H1 (cell line): Measurements from ENCODE around the gene MTM1. TPM values are rescaled to one million over a fixed set of nuclear protein-coding genes. Genes with fewer than 3 reads are reported as not detected.

Experiments
- CTCF ChIA-PET: fragments of 300-600 bp; sonication (Branson Sonifier 250); formaldehyde crosslinking; loops from one replicate; lab custom pipeline; 2021; ENCODE audit not compliant: partially characterized antibody; lab: Charles Lee
- POLR2A ChIA-PET: fragments of 300-600 bp; sonication (Branson Sonifier 250); formaldehyde crosslinking; loops from one replicate; lab custom pipeline; 2021; ENCODE audit warnings: inconsistent platforms; ENCODE audit not compliant: partially characterized antibody; lab: Charles Lee
- DNase-seq, 2 experiments: peaks; one replicate each; pipeline versions ENCODE4 v3.0.0 to v3.0.0-alpha.2; 2010 to 2022; ENCODE audit warnings: low spot score in 2 of 2, low read depth in 1 of 2, mixed read lengths in 1 of 2
- FAIRE-seq: peaks from 2 replicates; lab custom pipeline; 2011; peaks lifted over from hg19 to GRCh38; lab: Jason Lieb, UNC
- H2AFZ ChIP-seq: 2 replicates; pipeline ENCODE4 v1.8.1; 2012; ENCODE audit warnings: low read length, inconsistent platforms
- H2AK5ac ChIP-seq: 2 replicates; pipeline ENCODE4 v1.6.1; 2013; ENCODE audit warnings: low read depth, low read length
- H2BK120ac ChIP-seq: replicated peaks from 2 replicates; pipeline ENCODE3; 2013; ENCODE audit warnings: low read depth, low read length, inconsistent platforms
- H2BK12ac ChIP-seq: 2 replicates; pipeline ENCODE4 v1.6.1; 2013; ENCODE audit warnings: low read depth, low read length
- H2BK15ac ChIP-seq: 2 replicates; pipeline ENCODE4 v1.6.1; 2013; ENCODE audit warnings: low read length
- H2BK20ac ChIP-seq: 2 replicates; pipeline ENCODE4 v1.6.1; 2013; ENCODE audit warnings: low read length
- H2BK5ac ChIP-seq: 2 replicates; pipeline ENCODE4 v1.6.1; 2013; ENCODE audit warnings: low read depth, low read length
- H3K14ac ChIP-seq: 2 replicates; pipeline ENCODE4 v1.6.1; 2013; ENCODE audit warnings: inconsistent platforms; ENCODE audit not compliant: insufficient read length
- H3K18ac ChIP-seq: 2 replicates; pipeline ENCODE4 v1.6.1; 2013; ENCODE audit warnings: low read length; ENCODE audit errors: extremely low read depth
- H3K23ac ChIP-seq: 2 replicates; pipeline ENCODE4 v1.6.1; 2013; ENCODE audit warnings: inconsistent platforms; ENCODE audit not compliant: insufficient read length
- H3K23me2 ChIP-seq: 2 replicates; pipeline ENCODE4 v1.6.1; 2013; ENCODE audit warnings: low read depth, low read length
- H3K27ac ChIP-seq: 2 replicates; pipeline ENCODE4 v1.6.1; 2011; ENCODE audit warnings: low read depth, low read length, inconsistent platforms
- H3K27me3 ChIP-seq, 4 experiments: replicated peaks in 1 of 4; 1 replicate in 1 of 4; 2 replicates in 3 of 4; pipeline versions ENCODE4 v1.6.1 to v1.8.1; 2011 to 2013; ENCODE audit warnings: low read length in 3 of 4, mild to moderate bottlenecking in 3 of 4, inconsistent platforms in 2 of 4, mixed read lengths in 2 of 4, moderate library complexity in 1 of 4; ENCODE audit not compliant: control insufficient read depth in 3 of 4, insufficient read depth in 3 of 4; ENCODE audit errors: extremely low read depth in 1 of 4
- H3K36me3 ChIP-seq, 4 experiments: 2 replicates each; pipeline versions ENCODE4 v1.6.1 to v1.8.1; 2011 to 2013; ENCODE audit warnings: mild to moderate bottlenecking in 4 of 4, low read length in 3 of 4, moderate library complexity in 2 of 4, control low read depth in 1 of 4, inconsistent platforms in 1 of 4; ENCODE audit not compliant: insufficient read depth in 4 of 4, control insufficient read depth in 2 of 4
- H3K4ac ChIP-seq: replicated peaks from 2 replicates; pipeline ENCODE3; 2013; ENCODE audit warnings: low read length, low read depth, mixed read lengths, inconsistent platforms; ENCODE audit not compliant: insufficient read length
- H3K4me1 ChIP-seq, 4 experiments: replicated peaks in 1 of 4; 1 replicate in 1 of 4; 2 replicates in 3 of 4; pipeline versions ENCODE4 v1.6.1 to v1.8.1; 2011 to 2013; ENCODE audit warnings: low read length in 3 of 4, inconsistent platforms in 2 of 4, mixed read lengths in 1 of 4; ENCODE audit not compliant: insufficient read depth in 4 of 4, control insufficient read depth in 3 of 4
- H3K4me2 ChIP-seq, 2 experiments: 2 replicates each; pipeline versions ENCODE4 v1.6.1 to v1.8.1; 2011 to 2013; ENCODE audit warnings: low read depth in 2 of 2, low read length in 2 of 2, control low read depth in 1 of 2, inconsistent platforms in 1 of 2, mild to moderate bottlenecking in 1 of 2; ENCODE audit not compliant: insufficient read depth in 1 of 2
- H3K4me3 ChIP-seq, 4 experiments: fragments of 200-600, 300-600 bp in 1 of 4; sonication (generic), shearing (Covaris generic), sonication (Bioruptor Twin) in 1 of 4; 2 replicates each; pipeline versions ENCODE4 v1.5.1 to v1.8.1; 2011 to 2016; ENCODE audit warnings: low read length in 4 of 4, low read depth in 3 of 4, control low read depth in 2 of 4, inconsistent platforms in 2 of 4, mild to moderate bottlenecking in 2 of 4, mixed read lengths in 1 of 4, moderate library complexity in 1 of 4; ENCODE audit not compliant: insufficient read depth in 2 of 4; ENCODE audit errors: extremely low read depth in 1 of 4
- H3K56ac ChIP-seq: replicated peaks from 2 replicates; pipeline ENCODE3; 2013; ENCODE audit warnings: low read depth, mild to moderate bottlenecking, mixed read lengths, low read length, inconsistent platforms; ENCODE audit not compliant: insufficient read length
- H3K79me1 ChIP-seq: 2 replicates; pipeline ENCODE4 v1.6.1; 2013; ENCODE audit warnings: low read depth, low read length, control low read depth
- H3K79me2 ChIP-seq, 2 experiments: 2 replicates each; pipeline versions ENCODE4 v1.6.1 to v1.8.1; 2012 to 2013; ENCODE audit warnings: low read length in 2 of 2, mild to moderate bottlenecking in 2 of 2, inconsistent platforms in 1 of 2; ENCODE audit not compliant: insufficient read depth in 2 of 2, control insufficient read depth in 1 of 2
- H3K9ac ChIP-seq, 4 experiments: replicated peaks in 1 of 4; 1 replicate in 1 of 4; 2 replicates in 3 of 4; pipeline versions ENCODE4 v1.6.1 to v1.8.1; 2011 to 2013; ENCODE audit warnings: low read depth in 3 of 4, low read length in 3 of 4, control low read depth in 2 of 4, mild to moderate bottlenecking in 2 of 4, moderate library complexity in 2 of 4, inconsistent platforms in 1 of 4; ENCODE audit errors: extremely low read depth in 1 of 4
- H3K9me3 ChIP-seq, 2 experiments: 2 replicates each; pipeline versions ENCODE4 v1.6.1 to v1.8.1; 2012 to 2013; ENCODE audit warnings: mild to moderate bottlenecking in 2 of 2, moderate library complexity in 2 of 2, control low read depth in 1 of 2, inconsistent platforms in 1 of 2, low read depth in 1 of 2, low read length in 1 of 2, mixed read lengths in 1 of 2; ENCODE audit not compliant: insufficient read depth in 2 of 2
- H4K20me1 ChIP-seq, 2 experiments: replicated peaks in 1 of 2; 2 replicates each; pipeline versions ENCODE3 to v1.8.1; 2011 to 2013; ENCODE audit warnings: inconsistent platforms in 2 of 2, low read length in 2 of 2, mild to moderate bottlenecking in 1 of 2; ENCODE audit not compliant: insufficient read depth in 2 of 2, control insufficient read depth in 1 of 2
- H4K5ac ChIP-seq: 2 replicates; pipeline ENCODE4 v1.6.1; 2013; ENCODE audit warnings: low read length, low read depth, mixed read lengths, inconsistent platforms; ENCODE audit not compliant: insufficient read length
- H4K8ac ChIP-seq: 2 replicates; pipeline ENCODE4 v1.8.0; 2013; ENCODE audit warnings: mild to moderate bottlenecking, moderate library complexity, low read length, inconsistent platforms; ENCODE audit not compliant: insufficient read depth; ENCODE audit errors: extremely low read depth
- H4K91ac ChIP-seq: replicated peaks from 2 replicates; pipeline ENCODE3; 2013; ENCODE audit warnings: low read length, mixed read lengths, inconsistent platforms; ENCODE audit not compliant: insufficient read length
- BACH1 ChIP-seq: IDR thresholded peaks from 2 replicates; pipeline ENCODE4 v1.6.1; 2012; ENCODE audit warnings: low read length, improper control_type of control experiment
- GABPA ChIP-seq: IDR thresholded peaks from 2 replicates; pipeline ENCODE4 v1.6.1; 2011; ENCODE audit warnings: mild to moderate bottlenecking, low read length, moderate library complexity, borderline replicate concordance; ENCODE audit not compliant: insufficient read depth
- RAD21 ChIP-seq, 2 experiments: IDR thresholded peaks in 1 of 2; conservative IDR thresholded peaks in 1 of 2; 2 replicates each; pipeline ENCODE4 v1.6.1; 2011; ENCODE audit warnings: low read depth in 2 of 2, low read length in 2 of 2, improper control_type of control experiment in 1 of 2, inconsistent platforms in 1 of 2, mild to moderate bottlenecking in 1 of 2, moderate library complexity in 1 of 2
- RXRA ChIP-seq: IDR thresholded peaks from 2 replicates; pipeline ENCODE4 v1.6.1; 2011; ENCODE audit warnings: low read depth, mild to moderate bottlenecking, low read length, moderate library complexity; ENCODE audit not compliant: insufficient read depth
- TBP ChIP-seq: IDR thresholded peaks from 2 replicates; pipeline ENCODE4 v1.6.1; 2011; ENCODE audit warnings: low read depth, low read length, improper control_type of control experiment
- WGBS, 2 experiments: shearing (Covaris generic) in 1 of 2; methylation state at CpG; one replicate each; pipeline versions ENCODE4 v1.1.6 to v1.1.7; 2013 to 2015; ENCODE audit warnings: low lambda C conversion rate in 2 of 2, mixed read lengths in 2 of 2, inconsistent platforms in 1 of 2, low coverage in 1 of 2, missing lambda C conversion rate in 1 of 2; ENCODE audit not compliant: insufficient replicate concordance in 2 of 2, insufficient coverage in 1 of 2, insufficient read length in 1 of 2; ENCODE audit errors: extremely low coverage in 1 of 2, missing lambda C conversion rate in 1 of 2; 5-methylcytosine and 5-hydroxymethylcytosine counted together
- polyA plus RNA-seq, 7 experiments: library from polyadenylated mRNA; depleted of rRNA in 3 of 7; stranded (reverse) in 5 of 7; unstranded in 2 of 7; fragments of >200 nt in 5 of 7; fragments of 200-250 nt in 2 of 7; gene quantifications; 1 replicate in 5 of 7; 2 replicates in 1 of 7; 4 replicates in 1 of 7; pipeline versions ENCODE4 v1.2.1 to v1.2.3, GENCODE V29; 2011 to 2013; ENCODE audit warnings: missing spikeins in 2 of 7, mixed read lengths in 2 of 7
- total RNA-seq: library from RNA; stranded (reverse); fragmentation: NEBNext Ultra II Directional; extraction: Animal tissue kit (Norgen Biotek cat#: 25700); gene quantifications from 2 replicates; pipeline ENCODE4 v1.2.1, GENCODE V29; 2021
- TF ChIP-seq, protein P1 (sequence below): IDR thresholded peaks from 2 replicates; pipeline ENCODE4 v1.6.1; 2012; ENCODE audit warnings: inconsistent platforms

MTM1 gene
- total and polyA plus RNA-seq, 2 of the 8 experiments (the other 6 are each of a cell fraction or from before 2014, with no cell fraction given): 2.3 to 8.4 TPM

DNA sequence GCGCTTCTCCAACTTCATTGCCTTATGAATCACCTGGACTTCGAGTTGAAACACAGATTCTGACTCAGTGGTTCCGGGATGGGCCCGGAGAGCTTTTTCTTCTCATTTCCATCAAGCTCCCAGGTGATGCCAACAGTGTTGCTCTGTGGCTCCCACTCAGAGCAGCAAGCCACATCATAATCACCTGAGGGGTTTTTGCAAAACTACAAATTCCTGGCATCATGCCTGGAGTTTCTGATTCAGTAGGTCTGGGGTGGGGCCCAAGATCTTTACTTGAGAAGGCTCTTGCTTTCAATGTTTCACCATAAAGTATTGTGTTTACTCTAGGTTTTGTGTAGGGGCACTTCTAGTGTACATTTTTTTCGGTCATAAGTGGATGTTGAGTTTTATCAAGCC is 7.0 kb downstream of the MTM1 start:
- no peak overlapping the region for H2BK5ac ChIP-seq
- TF ChIP-seq RXRA (no peak), GABPA (no peak), TBP (no peak), RAD21 (IDR thresholded peaks at IDR 0.05 in 1 of 2, conservative IDR thresholded peaks at IDR 0.05 in 1 of 2; ENCODE audit: low read depth in 2 of 2, low read length in 2 of 2) (no peak), BACH1 (no peak)
- TF ChIP-seq, protein P1, sequence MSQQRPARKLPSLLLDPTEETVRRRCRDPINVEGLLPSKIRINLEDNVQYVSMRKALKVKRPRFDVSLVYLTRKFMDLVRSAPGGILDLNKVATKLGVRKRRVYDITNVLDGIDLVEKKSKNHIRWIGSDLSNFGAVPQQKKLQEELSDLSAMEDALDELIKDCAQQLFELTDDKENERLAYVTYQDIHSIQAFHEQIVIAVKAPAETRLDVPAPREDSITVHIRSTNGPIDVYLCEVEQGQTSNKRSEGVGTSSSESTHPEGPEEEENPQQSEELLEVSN: no peak
- no peak overlapping the region for H2BK120ac ChIP-seq
- peak; percentile 68 for FAIRE-seq
- no peak overlapping the region for H3K14ac ChIP-seq
- no peak overlapping the region for H2BK12ac ChIP-seq
- no peaks in the 10 kb centered on the region for H4K20me1 ChIP-seq
- 0 out of 4 replicates have a peak, but pooled peaks cover 0 to 2% of the 10 kb centered on the region in 2 experiments for H3K9me3 ChIP-seq
- no peaks in the 10 kb centered on the region; a peak in 1 of 8 replicates for H3K36me3 ChIP-seq
- no peaks in the 10 kb centered on the region for H3K27me3 ChIP-seq
- H3K18ac ChIP-seq: no peak overlapping the region
- H3K27ac ChIP-seq: no peak overlapping the region
- no peak overlapping the region for H3K9ac ChIP-seq
- WGBS, 2 experiments: 61% methylated on average over 3 of the region's 5 CpGs; no CpG with 5 or more reads in 1 of the 2 experiments
- H3K79me2 ChIP-seq: peaks cover 0 to 26% of the 10 kb centered on the region in 2 experiments; a peak in 2 of 4 replicates
- H2AFZ ChIP-seq: no peak overlapping the region
- H3K4me1 ChIP-seq: peaks cover 0 to 14% (median 10%) of the 10 kb centered on the region in 4 experiments; a peak in 4 of 7 replicates
- 0 out of 4 replicates have a peak overlapping the region, but pooled peaks of 1 of the 2 experiments have one; percentile 29 for H3K4me2 ChIP-seq
- POLR2A ChIA-PET: interaction anchor here (2.1 kb wide), 1 partner anchor 9 kb away, joined by 5 read pairs; no protein-coding TSS in a partner anchor
- H3K23ac ChIP-seq: no peak overlapping the region
- H4K8ac ChIP-seq: no peak overlapping the region
- H3K4me3 ChIP-seq: no peak overlapping the region
- H4K5ac ChIP-seq: no peak overlapping the region
- no peak overlapping the region for H2AK5ac ChIP-seq
- no peak overlapping the region for H3K4ac ChIP-seq
- H2BK15ac ChIP-seq: no peak overlapping the region
- H2BK20ac ChIP-seq: no peak overlapping the region
- no peak for DNase-seq
- H3K79me1 ChIP-seq: no peaks in the 10 kb centered on the region; the same call in 1 of the 2 replicates
- no peaks in the 10 kb centered on the region for H3K23me2 ChIP-seq
- H3K56ac ChIP-seq: no peak overlapping the region
- no peak overlapping the region for H4K91ac ChIP-seq
- CTCF ChIA-PET: interaction anchor here (0.8 to 2.0 kb wide), 5 partner anchors 11 to 87 kb away, joined by 3 to 7 read pairs (median 4); no protein-coding TSS in a partner anchor
